MM.1S (cell line): ENCODE results near the gene STAP2.
A peak's percentile ranks its signal among the peaks of the same experiment; 100 is the strongest.

Experiments
- DNase-seq: peaks from one replicate; pipeline ENCODE4 v3.0.0-alpha.2; 2015
- H2AFZ ChIP-seq: fragments of 300-600 bp; sonication (generic); 2 replicates; pipeline ENCODE4 v1.6.0; 2016; ENCODE audit warnings: antibody characterized with exemption, low read length
- H3F3A ChIP-seq: fragments of 300-600 bp; sonication (generic); 2 replicates; pipeline ENCODE4 v1.6.1; 2016; ENCODE audit warnings: mild to moderate bottlenecking, antibody characterized with exemption, low read length, moderate library complexity, mixed read lengths; ENCODE audit not compliant: insufficient read depth
- H3K27ac ChIP-seq: fragments of 300-600 bp; sonication (generic); 2 replicates; pipeline ENCODE4 v1.5.1; 2016; ENCODE audit warnings: mild to moderate bottlenecking, low read length
- H3K27me3 ChIP-seq: fragments of 300-600 bp; sonication (generic); replicated peaks from 2 replicates; pipeline ENCODE4 v1.6.0; 2016; ENCODE audit warnings: low read length; ENCODE audit not compliant: insufficient read depth
- H3K36me3 ChIP-seq: fragments of 300-600 bp; sonication (generic); replicated peaks from 2 replicates; pipeline ENCODE4 v1.6.1; 2016; ENCODE audit warnings: mild to moderate bottlenecking, low read length, mixed read lengths; ENCODE audit not compliant: insufficient read depth
- H3K4me1 ChIP-seq: fragments of 300-600 bp; sonication (generic); 2 replicates; pipeline ENCODE4 v1.6.1; 2016; ENCODE audit warnings: low read length, mixed read lengths
- H3K4me2 ChIP-seq: fragments of 300-600 bp; sonication (generic); 2 replicates; pipeline ENCODE4 v1.6.0; 2016; ENCODE audit warnings: low read depth, low read length
- H3K4me3 ChIP-seq: fragments of 300-600 bp; sonication (generic); 2 replicates; pipeline ENCODE4 v1.5.1; 2016; ENCODE audit warnings: low read length, mixed read lengths
- H3K79me2 ChIP-seq: fragments of 300-600 bp; sonication (generic); 2 replicates; pipeline ENCODE4 v1.6.1; 2016; ENCODE audit warnings: mixed run types, low read length, mixed read lengths
- H3K9ac ChIP-seq: fragments of 300-600 bp; sonication (generic); 2 replicates; pipeline ENCODE4 v1.6.1; 2016; ENCODE audit warnings: low read length, mixed read lengths
- H3K9me2 ChIP-seq: fragments of 300-600 bp; sonication (generic); replicated peaks from 2 replicates; pipeline ENCODE4 v1.6.1; 2016; ENCODE audit warnings: mild to moderate bottlenecking, low read length, mixed read lengths; ENCODE audit not compliant: insufficient read depth
- H3K9me3 ChIP-seq: fragments of 300-600 bp; sonication (generic); replicated peaks from 2 replicates; pipeline ENCODE4 v1.6.1; 2016; ENCODE audit warnings: mild to moderate bottlenecking, low read length, mixed read lengths; ENCODE audit not compliant: insufficient read depth
- H4K20me1 ChIP-seq: fragments of 300-600 bp; sonication (generic); 2 replicates; pipeline ENCODE4 v1.6.1; 2016; ENCODE audit warnings: mild to moderate bottlenecking, low read length, moderate library complexity, mixed read lengths; ENCODE audit not compliant: insufficient read depth
- CTCF ChIP-seq: fragments of 300-600 bp; sonication (generic); IDR thresholded peaks from 2 replicates; pipeline ENCODE4 v1.5.1; 2016; ENCODE audit warnings: antibody characterized with exemption, low read length, mixed read lengths
- EZH2 ChIP-seq: fragments of 300-600 bp; sonication (generic); optimal IDR thresholded peaks from 2 replicates; pipeline ENCODE3; 2017; ENCODE audit warnings: low read depth, mild to moderate bottlenecking, antibody characterized with exemption, low read length, mixed read lengths
- EZH2phosphoT487 ChIP-seq: fragments of 300-600 bp; sonication (generic); IDR thresholded peaks from 2 replicates; pipeline ENCODE4 v1.6.1; 2018; ENCODE audit warnings: antibody characterized with exemption, low read length

Gene STAP2

GRCh38 chr19:4368128-4368820 is 29.6 kb upstream of the STAP2 start:
- Histone ChIP-seq H3K9me3 (no peaks in the 10 kb centered on the region), H3F3A (peaks cover 22% of the 10 kb centered on the region), H3K4me3 (no peak overlapping the region), H3K27me3 (no peaks in the 10 kb centered on the region), H4K20me1 (no peaks in the 10 kb centered on the region; the same call in 1 of the 2 replicates), H2AFZ (no peak overlapping the region), H3K79me2 (peaks cover 48% of the 10 kb centered on the region), H3K4me1 (peaks cover 29% of the 10 kb centered on the region), H3K4me2 (peak overlapping the region; percentile 100; the same call in 1 of the 2 replicates), H3K9me2 (no peaks in the 10 kb centered on the region), H3K9ac (no peak overlapping the region), H3K27ac (peak overlapping the region; percentile 86; the same call in 1 of the 2 replicates), H3K36me3 (0 out of 2 replicates have a peak, but pooled peaks cover 4% of the 10 kb centered on the region)
- TF ChIP-seq EZH2: no peak
- TF ChIP-seq EZH2phosphoT487: no peak
- TF ChIP-seq CTCF: no peak
- no peak for DNase-seq

GRCh38 chr19:4367781-4368127 is 29.1 kb upstream of the STAP2 start:
- Histone ChIP-seq H3K4me1 (peaks cover 29% of the 10 kb centered on the region), H2AFZ (no peak overlapping the region), H3K9me3 (no peaks in the 10 kb centered on the region), H3K27me3 (no peaks in the 10 kb centered on the region), H3K4me2 (no peak overlapping the region), H3K9me2 (no peaks in the 10 kb centered on the region), H3K9ac (no peak overlapping the region), H3K27ac (no peak overlapping the region), H3K4me3 (no peak overlapping the region), H4K20me1 (no peaks in the 10 kb centered on the region; the same call in 1 of the 2 replicates), H3K79me2 (peaks cover 43% of the 10 kb centered on the region), H3K36me3 (0 out of 2 replicates have a peak, but pooled peaks cover 4% of the 10 kb centered on the region), H3F3A (peaks cover 22% of the 10 kb centered on the region)
- TF ChIP-seq EZH2 (no peak), EZH2phosphoT487 (no peak), CTCF (no peak)
- no peak for DNase-seq

- H3K27ac ChIP-seq: no peak overlapping the region
Measured at GRCh38 chr19:4367336-4367723, 28.7 kb upstream of the STAP2 start.

More at GRCh38 chr19:4367336-4367723, 28.7 kb upstream of the STAP2 start:
- Histone ChIP-seq H4K20me1 (no peaks in the 10 kb centered on the region; the same call in 1 of the 2 replicates), H3K9me3 (no peaks in the 10 kb centered on the region), H3K4me2 (no peak overlapping the region), H3K79me2 (peaks cover 39% of the 10 kb centered on the region), H3K27me3 (no peaks in the 10 kb centered on the region), H3K36me3 (0 out of 2 replicates have a peak, but pooled peaks cover 4% of the 10 kb centered on the region), H2AFZ (no peak overlapping the region), H3K9ac (no peak overlapping the region), H3K9me2 (no peaks in the 10 kb centered on the region), H3F3A (peaks cover 22% of the 10 kb centered on the region), H3K4me3 (no peak overlapping the region), H3K4me1 (peaks cover 29% of the 10 kb centered on the region)
- no peak for DNase-seq
- TF ChIP-seq CTCF: no peak
- no peak for TF ChIP-seq EZH2
- TF ChIP-seq EZH2phosphoT487: no peak
